ENCODE results near the gene UNC5C. TPM values are rescaled to one million over a fixed set of nuclear protein-coding genes. Genes with fewer than 3 reads are reported as not detected.

The UNC5C gene
- total RNA-seq, 2 experiments from 2014 or later, result not detected

GRCh38 chr4:95360256-95360903 is 188.4 kb downstream of the UNC5C start:
- no peaks in the 10 kb centered on the region for H4K20me1 ChIP-seq (ENCODE audit: insufficient read depth, low read length)
- H3K79me2 ChIP-seq (ENCODE audit: insufficient read depth, low read depth, low read length), result no peaks in the 10 kb centered on the region
- H2AFZ ChIP-seq (ENCODE audit: low read length), result no peak overlapping the region
- ChIA-PET CTCF (ENCODE audit: unreplicated experiment) (no interaction called here), POLR2A (no interaction called here)
- intact Hi-C loops (cut with micrococcal nuclease; ENCODE audit: unreplicated experiment), result no loop called here
- BruUV-seq (replicated peaks), result no TSS peak
- DNase-seq (ENCODE audit: low spot score), result no peak
- H3K4me3 ChIP-seq (ENCODE audit: low read depth, low read length, poor library complexity, severe bottlenecking), result no peak overlapping the region
- TF ChIP-seq CTCF (conservative IDR thresholded peaks at IDR 0.05; ENCODE audit: low read length), result no peak
- TF ChIP-seq EZH2phosphoT487 (IDR thresholded peaks at IDR 0.05; ENCODE audit: borderline replicate concordance, low read depth, low read length), result no peak
- H3K4me1 ChIP-seq (ENCODE audit: insufficient read depth, low read length, poor library complexity, severe bottlenecking), result no peaks in the 10 kb centered on the region
- H3K27ac ChIP-seq (ENCODE audit: low read depth, low read length, poor library complexity, severe bottlenecking), result no peak overlapping the region
- no peaks in the 10 kb centered on the region for H3K36me3 ChIP-seq (ENCODE audit: insufficient read depth, low read length)
- no peak overlapping the region for H3K4me2 ChIP-seq (ENCODE audit: low read length)
- H3K9me2 ChIP-seq (ENCODE audit: insufficient read depth, low read length), result no peaks in the 10 kb centered on the region
- no peaks in the 10 kb centered on the region for H3K9me3 ChIP-seq (ENCODE audit: low read length)

- intact Hi-C loops (cut with micrococcal nuclease; ENCODE audit: unreplicated experiment), result no loop called here
- Histone ChIP-seq H4K20me1 (ENCODE audit: insufficient read depth, low read length) (no peaks in the 10 kb centered on the region), H3K4me3 (ENCODE audit: low read depth, low read length, poor library complexity, severe bottlenecking) (no peak overlapping the region), H3K36me3 (ENCODE audit: insufficient read depth, low read length) (no peaks in the 10 kb centered on the region), H3K4me1 (ENCODE audit: insufficient read depth, low read length, poor library complexity, severe bottlenecking) (no peaks in the 10 kb centered on the region), H3K4me2 (ENCODE audit: low read length) (no peak overlapping the region), H3K79me2 (ENCODE audit: insufficient read depth, low read depth, low read length) (no peaks in the 10 kb centered on the region), H3K9me3 (ENCODE audit: low read length) (no peaks in the 10 kb centered on the region), H2AFZ (ENCODE audit: low read length) (no peak overlapping the region), H3K9me2 (ENCODE audit: insufficient read depth, low read length) (no peaks in the 10 kb centered on the region), H3K27ac (ENCODE audit: low read depth, low read length, poor library complexity, severe bottlenecking) (no peak overlapping the region)
- DNase-seq (ENCODE audit: low spot score), result no peak
- ChIA-PET POLR2A (interaction anchor here (1.1 kb wide), 1 partner anchor 13 kb away, joined by 6 read pairs; no protein-coding TSS in a partner anchor), CTCF (ENCODE audit: unreplicated experiment) (no interaction called here)
- TF ChIP-seq EZH2phosphoT487 (IDR thresholded peaks at IDR 0.05; ENCODE audit: borderline replicate concordance, low read depth, low read length), result no peak
- no peak for TF ChIP-seq CTCF (conservative IDR thresholded peaks at IDR 0.05; ENCODE audit: low read length)
- BruUV-seq (replicated peaks), result no TSS peak
These were observed 190.4 kb downstream of the UNC5C start for GRCh38 chr4:95358421-95358820.

- no peaks in the 10 kb centered on the region for H3K9me3 ChIP-seq (ENCODE audit: low read length)
- no peak for DNase-seq (ENCODE audit: low spot score)
- ChIA-PET CTCF (ENCODE audit: unreplicated experiment) (no interaction called here), POLR2A (no interaction called here)
- no TSS peak for BruUV-seq (replicated peaks)
- H3K27ac ChIP-seq (ENCODE audit: low read depth, low read length, poor library complexity, severe bottlenecking), result no peak overlapping the region
- H3K4me3 ChIP-seq (ENCODE audit: low read depth, low read length, poor library complexity, severe bottlenecking), result no peak overlapping the region
- no peak for TF ChIP-seq CTCF (conservative IDR thresholded peaks at IDR 0.05; ENCODE audit: low read length)
- no peak for TF ChIP-seq EZH2phosphoT487 (IDR thresholded peaks at IDR 0.05; ENCODE audit: borderline replicate concordance, low read depth, low read length)
- H3K9me2 ChIP-seq (ENCODE audit: insufficient read depth, low read length), result no peaks in the 10 kb centered on the region
- intact Hi-C loops (cut with micrococcal nuclease; ENCODE audit: unreplicated experiment), result no loop called here
- no peaks in the 10 kb centered on the region for H3K79me2 ChIP-seq (ENCODE audit: insufficient read depth, low read depth, low read length)
- no peaks in the 10 kb centered on the region for H3K4me1 ChIP-seq (ENCODE audit: insufficient read depth, low read length, poor library complexity, severe bottlenecking)
- H3K4me2 ChIP-seq (ENCODE audit: low read length), result no peak overlapping the region
- H3K36me3 ChIP-seq (ENCODE audit: insufficient read depth, low read length), result no peaks in the 10 kb centered on the region
- no peaks in the 10 kb centered on the region for H4K20me1 ChIP-seq (ENCODE audit: insufficient read depth, low read length)
- no peak overlapping the region for H2AFZ ChIP-seq (ENCODE audit: low read length)
These were observed 193.8 kb downstream of the UNC5C start for GRCh38 chr4:95355021-95355420.
